Heart right ventricle (tissue), 16 donors: ENCODE results near the gene ENOX1. TPM values are rescaled to one million over a fixed set of nuclear protein-coding genes. Genes with fewer than 3 reads are reported as not detected.

Experiments
- ATAC-seq, 8 donors: fragments of 200-7000 bp; cut with Tn5 transposase; one replicate each; pipeline ENCODE4 v1.9.1; 2020; ENCODE audit warnings: mild to moderate bottlenecking in 8 of 8, moderate library complexity in 8 of 8, moderate number of reproducible peaks in 1 of 8
- DNase-seq, 2 donors: peaks; one replicate each; pipeline ENCODE4 v3.0.0-alpha.2; 2020
- H3K27ac ChIP-seq, 10 donors: fragments of 200-600 bp; sonication (generic) in 2 of 10; one replicate each; pipeline versions ENCODE4 v1.5.0 to v1.8.0; 2020 to 2022; ENCODE audit warnings: mild to moderate bottlenecking in 3 of 10
- H3K27me3 ChIP-seq, 7 donors: fragments of 200-600 bp; one replicate each; pipeline ENCODE4 v1.8.0; 2021 to 2022; ENCODE audit warnings: mild to moderate bottlenecking in 2 of 7
- H3K36me3 ChIP-seq, 9 donors: fragments of 200-600 bp; sonication (generic) in 1 of 9; one replicate each; pipeline versions ENCODE4 v1.5.0 to v1.8.0; 2020 to 2022; ENCODE audit warnings: mild to moderate bottlenecking in 2 of 9
- H3K4me1 ChIP-seq, 9 donors: fragments of 200-600 bp; sonication (generic) in 1 of 9; one replicate each; pipeline versions ENCODE4 v1.5.0 to v1.8.0; 2020 to 2022; ENCODE audit warnings: mild to moderate bottlenecking in 4 of 9
- H3K4me3 ChIP-seq, 10 donors: fragments of 200-600 bp; sonication (generic) in 2 of 10; one replicate each; pipeline versions ENCODE4 v1.5.0 to v1.8.0; 2020 to 2022; ENCODE audit warnings: mild to moderate bottlenecking in 7 of 10, moderate library complexity in 2 of 10
- H3K9me3 ChIP-seq, 11 donors: fragments of 200-600 bp in 10 of 11; sonication (generic) in 2 of 11; one replicate each; pipeline versions ENCODE4 v1.5.0 to v1.8.0; 2013 to 2022; ENCODE audit warnings: mild to moderate bottlenecking in 2 of 11, control low read depth in 1 of 11, moderate library complexity in 1 of 11
- CTCF ChIP-seq, 9 donors: fragments of 200-600 bp; sonication (generic) in 2 of 9; IDR thresholded peaks; one replicate each; pipeline versions ENCODE4 v1.5.0 to v1.8.0; 2021 to 2022; ENCODE audit warnings: antibody characterized with exemption in 9 of 9, mild to moderate bottlenecking in 5 of 9, moderate library complexity in 1 of 9
- WGBS, 2 donors: extraction: QIAGEN DNeasy Blood & Tissue Kit; methylation state at CpG; one replicate each; pipeline ENCODE4 v1.1.7; 2013; ENCODE audit warnings: inconsistent platforms in 1 of 2; 5-methylcytosine and 5-hydroxymethylcytosine counted together
- intact Hi-C, 10 donors: fragments of 100-400 bp; cut with DNase I; formaldehyde crosslinking; loops; one replicate each; pipeline versions ENCODE4 v1.11.1 to v1.14.2; 2022
- polyA plus RNA-seq, 2 donors: library from polyadenylated mRNA; stranded (reverse); fragments of 200-250 nt; gene quantifications; one replicate each; pipeline ENCODE4 v1.2.3, GENCODE V29; 2013
- total RNA-seq, 10 donors: library from RNA; stranded (reverse); fragmentation: NEBNext Ultra II Directional in 3 of 10; extraction: Animal tissue kit (Norgen Biotek cat#: 25700) in 3 of 10; gene quantifications; one replicate each; pipeline versions ENCODE4 v1.2.1 to v1.2.4, GENCODE V29; 2021 to 2023
- donor health status: Arrhythmogenic right ventricular cardiomyopathy.
- donor health status: ischemic (EF 13 %, LVEDD 7.1; RV severe dilation, severe dysfunction).
- donor health status: healthy with polysubstance abuse.
- donor health status: DM: no; HTN: yes; CAD: no.
- donor health status: DM: no; HTN: no; CAD: no.
- donor health status: ischemic (EF 25% LVEDD 6.9; RV normal size, moderate dysfunction).
- donor health status: ischemic (EF 25% LVEDD 5.7; RV mildly dilated, moderate dysfunction).
- donor health status: healthy.
- donor health status: DM: yes; HTN: yes; CAD: no.
- donor health status: Ischemic cardiomyopathy.
- donor health status: ischemic (EF 35%, LVEDD 5.7; RV mildly dilated, moderate dysfunction).
- donor health status: nonischemic (EF 11% LVEDD 7.7; RV severe dilation, severe dysfunction).
- donor health status: DM: yes; HTN: yes; CAD: no.
- donor health status: PGD.
- donor health status: ischemic (EF 29% LVEDD 5.4; RV normal size, mild dysfunction).
- donor health status: nonischemic (EF 23%, LVEDD 6.1; RV moderate dilation, normal function).

ENOX1 gene
- total and polyA plus RNA-seq, 12 donors, result 2.0 to 10.4 (median 7.1) TPM

DNA sequence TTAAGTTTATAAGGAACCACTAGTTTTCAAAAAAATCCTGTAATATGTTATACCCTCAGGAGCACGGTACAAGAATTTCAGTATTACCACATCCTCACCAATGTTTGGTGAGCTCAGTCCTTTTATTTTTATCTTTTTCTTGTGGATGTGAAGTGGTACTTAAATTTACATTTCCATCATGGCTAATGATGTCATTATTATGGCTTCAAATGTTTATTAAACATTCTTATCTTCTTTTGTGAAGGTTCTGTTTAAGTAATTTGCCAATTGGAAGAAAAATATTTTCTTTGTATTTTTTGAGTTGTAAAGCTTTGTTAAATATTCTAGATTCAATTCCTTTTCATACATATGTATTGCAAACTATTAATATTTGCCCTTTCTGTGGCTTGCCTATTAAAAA lies 291.0 kb downstream of the ENOX1 start:
- Histone ChIP-seq H3K4me3 (no peak overlapping the region), H3K36me3 (no peaks in the 10 kb centered on the region), H3K27me3 (no peaks in the 10 kb centered on the region), H3K4me1 (no peaks in the 10 kb centered on the region), H3K9me3 (peaks cover 0 to 18% (median 9%) of the 10 kb centered on the region in 11 donors), H3K27ac (no peak overlapping the region)
- DNase-seq, result no peak
- no peak for TF ChIP-seq CTCF (IDR thresholded peaks at IDR 0.05)
- intact Hi-C loops, result no loop called here
- ATAC-seq, result no peak
- 58 to 76% methylated on average over 1 of the region's 1 CpG for WGBS, 2 donors

DNA sequence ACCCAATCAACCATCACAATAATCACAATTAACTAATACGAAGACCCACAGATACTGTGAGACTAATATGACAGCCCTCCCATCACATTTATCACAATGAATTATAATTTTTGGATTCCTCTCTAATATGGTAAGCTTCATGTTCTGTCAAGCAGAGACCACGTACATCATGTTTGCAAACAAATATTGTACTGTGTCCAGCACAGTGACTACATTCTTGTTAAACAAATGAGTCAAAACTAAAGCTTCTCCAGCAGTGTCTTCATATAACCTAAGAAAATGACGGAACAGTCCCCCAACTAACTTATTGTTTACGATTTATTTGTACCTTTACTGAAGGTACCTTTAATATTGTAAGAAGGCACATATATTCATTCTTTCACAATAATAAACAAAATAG lies 292.6 kb downstream of the ENOX1 start:
- Histone ChIP-seq H3K4me3 (no peak overlapping the region), H3K27ac (no peak overlapping the region), H3K36me3 (no peaks in the 10 kb centered on the region), H3K9me3 (peaks cover 0 to 3% (median under 1%) of the 10 kb centered on the region in 11 donors), H3K4me1 (peaks cover 0 to 4% (median 0%) of the 10 kb centered on the region in 9 donors), H3K27me3 (no peaks in the 10 kb centered on the region)
- DNase-seq (no peak), ATAC-seq (no peak)
- 90 to 97% methylated on average over 4 of the region's 4 CpGs for WGBS, 2 donors
- TF ChIP-seq CTCF (IDR thresholded peaks at IDR 0.05), result no peak
- intact Hi-C loops, result no loop called here

GRCh38 chr13:43493496-43494000 lies 293.2 kb downstream of the ENOX1 start:
- intact Hi-C loops, result no loop called here
- ATAC-seq (no peak), DNase-seq (no peak)
- no peak for TF ChIP-seq CTCF (IDR thresholded peaks at IDR 0.05)
- H3K27ac ChIP-seq, result no peak overlapping the region
- H3K4me3 ChIP-seq, result no peak overlapping the region
- H3K4me1 ChIP-seq, result peaks cover 0 to 8% (median 0%) of the 10 kb centered on the region in 9 donors
- WGBS, 2 donors, result 81 to 88% methylated on average over 3 of the region's 3 CpGs
- no peaks in the 10 kb centered on the region for H3K27me3 ChIP-seq
- H3K9me3 ChIP-seq, result no peaks in the 10 kb centered on the region
- H3K36me3 ChIP-seq, result no peaks in the 10 kb centered on the region

GRCh38 chr13:43492745-43493144 lies 294.0 kb downstream of the ENOX1 start:
- ATAC-seq, result no peak
- no peak for TF ChIP-seq CTCF (IDR thresholded peaks at IDR 0.05)
- Histone ChIP-seq H3K4me3 (no peak overlapping the region), H3K9me3 (no peaks in the 10 kb centered on the region), H3K4me1 (peaks cover 0 to 13% (median 0%) of the 10 kb centered on the region in 9 donors), H3K27ac (no peak overlapping the region), H3K36me3 (no peaks in the 10 kb centered on the region), H3K27me3 (no peaks in the 10 kb centered on the region)
- DNase-seq, result no peak
- intact Hi-C loops, result no loop called here
